GM23248 (cell line): ENCODE data around the gene FAM110C.
"Not testable (repeated sequence)": the region's sequence is repeated elsewhere in the genome, so short reads cannot be mapped to it uniquely, and the experiment has no call there.

Source experiments
- EZH2 ChIP-seq: fragments of 200-600 bp; sonication (generic); IDR thresholded peaks from 2 replicates; pipeline ENCODE4 v1.6.1; 2018; ENCODE audit warnings: antibody characterized with exemption, mild to moderate bottlenecking; ENCODE audit not compliant: insufficient read depth, poor library complexity, severe bottlenecking
- EZH2phosphoT487 ChIP-seq: fragments of 200-600 bp; sonication (generic); IDR thresholded peaks from 2 replicates; pipeline ENCODE4 v1.6.1; 2018; ENCODE audit warnings: antibody characterized with exemption, moderate library complexity, mild to moderate bottlenecking, low read depth; ENCODE audit not compliant: insufficient read depth

DNA sequence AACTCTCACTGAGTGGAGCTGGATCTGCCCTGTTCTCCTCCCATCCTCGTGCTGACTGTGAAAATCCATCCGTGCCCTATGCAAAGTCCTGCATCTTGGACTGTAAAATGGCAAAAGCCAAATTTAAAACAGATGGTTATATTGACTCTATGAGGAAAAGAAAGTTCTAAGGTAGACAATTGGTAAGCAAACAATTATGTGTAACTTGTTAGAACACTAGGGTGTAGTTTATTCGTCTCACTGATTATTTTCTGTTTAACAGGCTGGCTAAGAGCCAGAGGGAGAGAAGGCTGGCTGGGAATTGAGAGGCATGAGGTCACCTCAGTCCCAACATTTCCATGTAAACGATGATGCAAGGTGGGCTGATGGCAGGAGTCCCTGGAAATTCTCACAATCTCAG lies 26.0 kb downstream of the FAM110C start:
- not testable (repeated sequence) for TF ChIP-seq EZH2, EZH2phosphoT487
